Measurements from ENCODE around the gene BAIAP2L2. TPM values are rescaled to one million over a fixed set of nuclear protein-coding genes. Genes with fewer than 3 reads are reported as not detected.

The BAIAP2L2 gene
- total RNA-seq, 1 donor from 2014 or later, result not detected

DNA sequence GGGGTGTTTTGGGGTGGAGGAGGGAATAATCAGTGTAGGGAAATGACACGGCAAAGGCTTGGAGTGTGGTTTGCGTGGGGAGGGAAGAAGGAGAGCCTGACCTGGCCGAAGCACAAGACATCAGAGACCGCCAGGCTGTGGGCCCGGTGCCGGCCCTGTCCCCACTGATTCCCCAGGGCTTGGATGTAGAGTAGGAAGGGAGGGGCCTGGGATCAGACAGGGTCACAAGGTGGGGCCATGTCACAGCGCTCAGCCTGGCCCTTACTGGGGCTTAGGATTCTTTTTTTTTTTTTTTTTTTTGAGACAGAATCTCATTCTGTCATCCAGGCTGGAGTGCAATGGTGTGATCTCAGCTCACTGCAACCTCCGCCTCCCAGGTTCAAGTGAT lies 43.5 kb downstream of the BAIAP2L2 start:
- Histone ChIP-seq H3K9me3 (no peaks in the 10 kb centered on the region), H3K4me1 (peaks cover 9% of the 10 kb centered on the region), H3K27ac (peak overlapping the region; percentile 85), H3K4me3 (no peak overlapping the region), H3K36me3 (peaks cover 0 to 33% of the 10 kb centered on the region in 2 donors), H3K27me3 (no peaks in the 10 kb centered on the region)
- TF ChIP-seq POLR2A (IDR thresholded peaks at IDR 0.05) (no peak), POLR2AphosphoS5 (IDR thresholded peaks at IDR 0.05; ENCODE audit: insufficient read depth in 1 of 2, low read depth in 1 of 2) (no peak)
- intact Hi-C loops (cut with DNase I), result loop anchor here (10.0 kb wide), 1 partner anchor 118 kb away; the partner anchor contains the start of gene PLA2G6
- no peak for DNase-seq (ENCODE audit: extremely low spot score in 2 of 2)

DNA sequence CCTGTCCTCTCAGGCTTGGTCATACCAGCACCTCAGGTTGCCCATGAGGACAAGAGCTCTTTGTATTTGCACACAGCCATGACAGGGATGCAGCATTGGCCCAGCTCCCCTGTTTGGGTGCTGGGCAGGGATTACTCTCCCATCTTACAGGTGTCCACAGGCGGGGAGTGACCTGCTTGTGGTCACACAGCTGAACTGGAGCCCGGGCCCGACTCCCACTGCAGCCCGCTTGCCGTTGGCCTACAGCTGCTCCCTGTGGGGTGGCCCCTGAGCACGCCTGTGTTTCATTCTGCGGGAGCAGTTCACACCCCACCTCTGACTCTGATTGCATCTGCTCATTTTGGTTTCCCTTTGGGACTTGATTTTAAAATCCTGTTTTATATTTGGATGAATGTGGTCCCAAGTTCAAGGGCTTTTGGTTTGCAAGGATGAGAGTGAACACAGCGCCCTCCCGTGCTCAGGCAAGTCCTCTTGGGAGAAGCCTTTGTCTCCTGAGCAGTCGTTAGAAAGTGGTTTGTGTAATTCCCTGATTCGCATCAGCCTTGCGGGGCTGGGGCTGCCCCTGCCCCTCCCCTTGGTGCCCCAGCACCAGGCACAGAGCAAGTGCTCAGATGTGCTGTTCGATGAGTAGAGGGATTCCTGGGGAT lies 44.0 kb downstream of the BAIAP2L2 start:
- Histone ChIP-seq H3K27me3 (no peaks in the 10 kb centered on the region), H3K4me1 (peaks cover 9% of the 10 kb centered on the region), H3K9me3 (no peaks in the 10 kb centered on the region), H3K4me3 (no peak overlapping the region), H3K36me3 (peaks cover 0 to 33% of the 10 kb centered on the region in 2 donors), H3K27ac (no peak overlapping the region)
- intact Hi-C loops (cut with DNase I), result loop anchor here (10.0 kb wide), 1 partner anchor 118 kb away; the partner anchor contains the start of gene PLA2G6
- DNase-seq (ENCODE audit: extremely low spot score in 2 of 2), result no peak
- TF ChIP-seq, protein P1, sequence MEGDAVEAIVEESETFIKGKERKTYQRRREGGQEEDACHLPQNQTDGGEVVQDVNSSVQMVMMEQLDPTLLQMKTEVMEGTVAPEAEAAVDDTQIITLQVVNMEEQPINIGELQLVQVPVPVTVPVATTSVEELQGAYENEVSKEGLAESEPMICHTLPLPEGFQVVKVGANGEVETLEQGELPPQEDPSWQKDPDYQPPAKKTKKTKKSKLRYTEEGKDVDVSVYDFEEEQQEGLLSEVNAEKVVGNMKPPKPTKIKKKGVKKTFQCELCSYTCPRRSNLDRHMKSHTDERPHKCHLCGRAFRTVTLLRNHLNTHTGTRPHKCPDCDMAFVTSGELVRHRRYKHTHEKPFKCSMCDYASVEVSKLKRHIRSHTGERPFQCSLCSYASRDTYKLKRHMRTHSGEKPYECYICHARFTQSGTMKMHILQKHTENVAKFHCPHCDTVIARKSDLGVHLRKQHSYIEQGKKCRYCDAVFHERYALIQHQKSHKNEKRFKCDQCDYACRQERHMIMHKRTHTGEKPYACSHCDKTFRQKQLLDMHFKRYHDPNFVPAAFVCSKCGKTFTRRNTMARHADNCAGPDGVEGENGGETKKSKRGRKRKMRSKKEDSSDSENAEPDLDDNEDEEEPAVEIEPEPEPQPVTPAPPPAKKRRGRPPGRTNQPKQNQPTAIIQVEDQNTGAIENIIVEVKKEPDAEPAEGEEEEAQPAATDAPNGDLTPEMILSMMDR (IDR thresholded peaks at IDR 0.05), result no peak
- TF ChIP-seq POLR2AphosphoS5 (IDR thresholded peaks at IDR 0.05; ENCODE audit: insufficient read depth in 1 of 2, low read depth in 1 of 2) (no peak), POLR2A (IDR thresholded peaks at IDR 0.05) (no peak)

DNA sequence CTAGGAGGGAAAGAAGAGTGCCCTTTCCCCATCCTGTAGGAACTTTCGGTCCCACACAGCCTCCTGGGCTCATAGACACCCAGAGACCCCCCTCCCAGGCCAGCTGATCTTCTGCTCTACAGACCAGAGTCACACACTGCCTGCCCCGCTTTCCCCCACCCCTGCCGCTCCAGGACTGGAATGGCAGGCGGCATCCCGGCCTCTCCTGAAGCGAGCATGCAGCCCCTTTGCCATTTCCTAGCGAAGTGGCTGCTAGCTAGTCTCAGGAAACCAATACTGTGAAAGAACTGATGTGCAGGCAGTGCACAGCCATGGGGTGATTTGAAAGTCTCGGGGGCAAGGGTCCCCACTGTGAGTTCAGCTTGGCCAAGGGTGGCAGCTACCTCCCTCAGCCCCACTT lies 44.9 kb downstream of the BAIAP2L2 start:
- H3K4me1 ChIP-seq, result peaks cover 9% of the 10 kb centered on the region
- H3K27me3 ChIP-seq, result no peaks in the 10 kb centered on the region
- intact Hi-C loops (cut with DNase I), result loop anchor here (10.0 kb wide), 1 partner anchor 119 kb away; the partner anchor contains the start of gene PLA2G6
- peaks cover 0 to 33% of the 10 kb centered on the region in 2 donors for H3K36me3 ChIP-seq
- no peak overlapping the region for H3K27ac ChIP-seq
- TF ChIP-seq, protein P1 (IDR thresholded peaks at IDR 0.05), result no peak
- TF ChIP-seq POLR2AphosphoS5 (IDR thresholded peaks at IDR 0.05; ENCODE audit: insufficient read depth in 1 of 2, low read depth in 1 of 2) (no peak), POLR2A (IDR thresholded peaks at IDR 0.05) (no peak)
- H3K9me3 ChIP-seq, result no peaks in the 10 kb centered on the region
- DNase-seq (ENCODE audit: extremely low spot score in 2 of 2), result no peak
- H3K4me3 ChIP-seq, result no peak overlapping the region

DNA sequence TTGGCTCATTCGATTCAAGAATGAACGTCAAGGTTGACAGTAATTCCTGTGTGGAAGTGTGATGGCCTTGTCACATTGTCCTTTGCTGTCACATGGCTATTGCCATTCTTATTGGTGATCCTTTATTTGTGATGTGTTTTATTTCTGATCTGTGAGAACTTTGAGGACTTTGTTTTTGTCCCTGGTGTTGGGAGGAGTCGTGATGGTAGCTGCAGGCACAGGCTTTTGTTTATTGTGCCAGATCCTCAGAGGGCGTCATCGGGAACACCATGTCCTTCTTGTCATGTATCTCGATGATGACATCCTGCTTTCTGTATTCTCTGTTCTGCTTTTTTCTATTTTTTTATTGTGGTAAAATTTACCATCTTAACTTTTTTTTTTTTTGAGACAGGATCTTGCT lies 47.7 kb downstream of the BAIAP2L2 start:
- H3K9me3 ChIP-seq, result no peaks in the 10 kb centered on the region
- TF ChIP-seq POLR2AphosphoS5 (IDR thresholded peaks at IDR 0.05; ENCODE audit: insufficient read depth in 1 of 2, low read depth in 1 of 2), result peak in 1 of 2 donors; percentile 65
- no peak for TF ChIP-seq POLR2A (IDR thresholded peaks at IDR 0.05)
- peaks cover 0 to 38% of the 10 kb centered on the region in 2 donors for H3K36me3 ChIP-seq
- no peak for DNase-seq (ENCODE audit: extremely low spot score in 2 of 2)
- no peaks in the 10 kb centered on the region for H3K27me3 ChIP-seq
- H3K4me3 ChIP-seq, result no peak overlapping the region
- peaks cover 4% of the 10 kb centered on the region for H3K4me1 ChIP-seq
- intact Hi-C loops (cut with DNase I), result loop anchor here (10.0 kb wide), 1 partner anchor 122 kb away; the partner anchor contains the start of gene PLA2G6
- H3K27ac ChIP-seq, result peak overlapping the region; percentile 74

DNA sequence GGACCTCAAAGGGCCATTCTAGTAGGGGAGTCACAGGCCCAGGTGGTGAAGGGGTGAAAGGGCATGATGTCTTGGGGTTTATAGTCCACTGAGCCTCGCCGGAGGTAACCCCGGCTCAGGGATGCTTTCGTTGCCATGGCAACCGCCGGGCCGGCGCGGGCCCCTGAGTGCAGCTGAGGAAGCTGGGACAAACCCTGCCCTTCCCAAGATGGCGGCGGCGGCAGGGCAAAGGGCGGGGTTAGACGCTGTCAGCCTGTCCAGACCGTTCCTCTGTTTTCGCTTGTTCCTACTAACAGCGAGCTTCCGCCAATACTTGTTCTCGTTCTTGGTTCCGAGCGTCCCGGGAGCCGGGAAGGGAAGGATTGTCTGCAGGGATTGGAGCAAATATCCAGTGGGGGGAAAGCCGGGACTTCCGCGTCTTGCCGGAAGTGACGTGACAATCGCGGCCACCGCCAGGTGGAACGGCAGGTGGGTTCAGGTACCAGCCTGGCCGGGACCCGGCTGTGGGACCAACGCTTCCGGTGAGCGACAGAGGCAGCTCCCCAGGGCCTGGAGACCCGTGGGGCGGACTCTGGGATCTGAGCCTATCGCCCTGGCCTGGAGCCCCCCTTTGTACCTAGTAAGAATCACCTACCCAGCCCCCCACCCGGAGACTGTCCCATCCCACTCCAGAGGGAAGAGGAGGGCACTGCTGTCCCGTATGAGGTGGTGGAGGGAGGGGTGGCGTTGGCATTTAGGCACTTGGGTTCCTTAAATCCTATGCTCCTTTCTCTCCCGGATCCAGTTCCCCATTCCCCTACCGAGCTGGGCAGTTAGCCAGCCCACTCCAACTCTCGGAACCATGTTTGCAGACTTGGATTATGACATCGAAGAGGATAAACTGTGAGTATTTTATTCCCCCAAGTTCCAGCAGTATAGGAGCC lies 53.3 kb downstream of the BAIAP2L2 start, which contains the start of gene PICK1:
Gene PICK1 (plus strand): TSS at position 436 of the 923 bp plus-strand sequence. CDS start 406 bp downstream, at position 842.
- intact Hi-C loops (cut with DNase I), result loop anchor here (10.0 kb wide), 1 partner anchor 518 kb away; the partner anchor contains the start of gene DMC1
- TF ChIP-seq, protein P1 (IDR thresholded peaks at IDR 0.05), result no peak
- TF ChIP-seq POLR2AphosphoS5 (IDR thresholded peaks at IDR 0.05; ENCODE audit: insufficient read depth in 1 of 2, low read depth in 1 of 2), result peak; percentile 79 to 89
- peak within 1 kb of the TSS; percentile 82 for H3K27ac ChIP-seq
- DNase-seq (ENCODE audit: extremely low spot score in 2 of 2), result peak in 1 of 2 donors; percentile 94
- H3K9me3 ChIP-seq, result no peaks in the 10 kb centered on the region
- H3K4me1 ChIP-seq, result peaks cover 15% of the 10 kb centered on the region
- peaks cover 0 to 13% of the 10 kb centered on the region in 2 donors for H3K36me3 ChIP-seq
- H3K27me3 ChIP-seq, result no peaks in the 10 kb centered on the region
- peak within 1 kb of the TSS; percentile 51 to 56 for H3K4me3 ChIP-seq
